Activated CD8-positive, alpha-beta memory T cell treated with anti-CD3 and anti-CD28 coated beads, Interleukin-2, amount 50 U/mL, for 4 hours (primary cell): Measurements from ENCODE around the gene FRY.
"Not testable (repeated sequence)": the region's sequence is repeated elsewhere in the genome, so short reads cannot be mapped to it uniquely, and the experiment has no call there.

Experiments
- DNase-seq: peaks from one replicate; pipeline ENCODE4 v3.0.0-alpha.2; 2020

Gene FRY

GRCh38 chr13:32031025-32031814 is at the start of gene FRY:
Gene FRY, plus strand, starts transcription at chr13:32031774. Its CDS starts 22 bp downstream, at chr13:32031796.
- DNase-seq = peak; percentile 30

GRCh38 chr13:31982124-31982523 is 49.5 kb upstream of the FRY start:
- no peak for DNase-seq

- no peak for DNase-seq
Observed at GRCh38 chr13:31982540-31982939, 49.0 kb upstream of the FRY start.

GRCh38 chr13:31983696-31984095 is 47.9 kb upstream of the FRY start:
- DNase-seq = not testable (repeated sequence)

GRCh38 chr13:31984388-31984787 is 47.2 kb upstream of the FRY start:
- DNase-seq = not testable (repeated sequence)

GRCh38 chr13:31986676-31987470 is 44.7 kb upstream of the FRY start:
- no peak for DNase-seq

GRCh38 chr13:31987535-31988170 is 43.9 kb upstream of the FRY start:
- DNase-seq = no peak

- DNase-seq = not testable (repeated sequence)
Observed at GRCh38 chr13:31994367-31994766, 37.2 kb upstream of the FRY start.

- no peak for DNase-seq
Observed at GRCh38 chr13:31996601-31997000, 35.0 kb upstream of the FRY start.

- no peak for DNase-seq
Observed at GRCh38 chr13:31997641-31998040, 33.9 kb upstream of the FRY start.

- DNase-seq = no peak
Observed at GRCh38 chr13:31998131-31998530, 33.4 kb upstream of the FRY start.

- not testable (repeated sequence) for DNase-seq
Observed at GRCh38 chr13:32000754-32001153, 30.8 kb upstream of the FRY start.

- no peak for DNase-seq
Observed at GRCh38 chr13:32001154-32001768, 30.3 kb upstream of the FRY start.

- DNase-seq = no peak
Observed at GRCh38 chr13:32001769-32002168, 29.8 kb upstream of the FRY start.

- DNase-seq = no peak
Observed at GRCh38 chr13:32002873-32003272, 28.7 kb upstream of the FRY start.

- DNase-seq = no peak
Observed at GRCh38 chr13:32007494-32007893, 24.1 kb upstream of the FRY start.

- DNase-seq = no peak
Observed at GRCh38 chr13:32008518-32009175, 22.9 kb upstream of the FRY start.

- DNase-seq = no peak
Observed at GRCh38 chr13:32009362-32009761, 22.2 kb upstream of the FRY start.

GRCh38 chr13:32010136-32010535 is 21.4 kb upstream of the FRY start:
- no peak for DNase-seq

GRCh38 chr13:32011971-32012370 is 19.6 kb upstream of the FRY start:
- DNase-seq = no peak

GRCh38 chr13:32013181-32013580 is 18.4 kb upstream of the FRY start:
- no peak for DNase-seq

- DNase-seq = no peak
Observed at GRCh38 chr13:32016119-32016518, 15.5 kb upstream of the FRY start.

GRCh38 chr13:32016631-32017030 is 14.9 kb upstream of the FRY start:
- no peak for DNase-seq
